Upper lobe of left lung (tissue), 4 donors: ENCODE measurements around the gene ZWILCH.
"Not testable (repeated sequence)": the region's sequence is repeated elsewhere in the genome, so short reads cannot be mapped to it uniquely, and the experiment has no call there.

ENCODE experiments used
- CTCF ChIP-seq, 6 experiments: fragments of 450-650 bp in 4 of 6; fragments of 200-600 bp in 2 of 6; sonication (generic) in 2 of 6; IDR thresholded peaks; one replicate each; pipeline ENCODE4 v1.5.1; 2016 to 2019; ENCODE audit warnings: antibody characterized with exemption in 6 of 6
- EP300 ChIP-seq, 4 donors: sonication (generic); formaldehyde crosslinking; IDR thresholded peaks; one replicate each; pipeline ENCODE4 v1.5.1; 2017; ENCODE audit warnings: antibody characterized with exemption in 4 of 4, control low read depth in 2 of 4
- POLR2A ChIP-seq, 4 donors: fragments of 450-650 bp; IDR thresholded peaks; one replicate each; pipeline ENCODE4 v1.5.1; 2016 to 2017; ENCODE audit warnings: antibody characterized with exemption in 4 of 4, mild to moderate bottlenecking in 2 of 4
- POLR2AphosphoS5 ChIP-seq, 2 donors: sonication (generic); formaldehyde crosslinking; IDR thresholded peaks; one replicate each; pipeline ENCODE4 v1.5.1; 2017; ENCODE audit warnings: antibody characterized with exemption in 2 of 2

- not testable (repeated sequence) for TF ChIP-seq POLR2AphosphoS5, CTCF, POLR2A, EP300 (IDR thresholded peaks at IDR 0.05)
Measured at GRCh38 chr15:66465294-66465693, 39.8 kb upstream of the ZWILCH start.
